Hepatic stellate cell (primary cell): ENCODE results near the gene GSK3A.

Source experiments
- DNase-seq: peaks from one replicate; pipeline ENCODE4 v3.0.0; 2011; ENCODE audit warnings: low spot score

GSK3A gene

GRCh38 chr19:42199440-42200115, 42.8 kb downstream of the GSK3A start:
- DNase-seq: no peak

GRCh38 chr19:42198676-42199439, 43.5 kb downstream of the GSK3A start:
- DNase-seq: no peak

GRCh38 chr19:42197375-42197817, 45.0 kb downstream of the GSK3A start:
- no peak for DNase-seq

- no peak for DNase-seq
These were observed 46.1 kb downstream of the GSK3A start for GRCh38 chr19:42196011-42197001.

GRCh38 chr19:42193706-42194105, 48.7 kb downstream of the GSK3A start:
- no peak for DNase-seq

- no peak for DNase-seq
These were observed 49.1 kb downstream of the GSK3A start for GRCh38 chr19:42193294-42193693.

- DNase-seq: peak; percentile 59
These were observed 50.5 kb downstream of the GSK3A start for GRCh38 chr19:42191855-42192254.

- no peak for DNase-seq
These were observed 51.1 kb downstream of the GSK3A start for GRCh38 chr19:42191330-42191729.

- DNase-seq: no peak
These were observed 53.3 kb downstream of the GSK3A start for GRCh38 chr19:42189133-42189532.

GRCh38 chr19:42188665-42189064, 53.7 kb downstream of the GSK3A start:
- no peak for DNase-seq

- no peak for DNase-seq
These were observed 57.1 kb downstream of the GSK3A start for GRCh38 chr19:42185277-42185676.

GRCh38 chr19:42184401-42184861, 58.0 kb downstream of the GSK3A start:
- peak; percentile 83 for DNase-seq
